PC-9 (cell line): ENCODE results near the gene MYBPH. TPM values are rescaled to one million over a fixed set of nuclear protein-coding genes. Genes with fewer than 3 reads are reported as not detected.

Source experiments
- BruUV-seq: library from RNA; stranded (reverse); fragments of 400-500 nt; replicated peaks from 2 replicates; lab custom pipeline; 2021; lab: Mats Ljungman, UMichigan
- CTCF ChIA-PET: fragments of 300-600 bp; sonication (Branson Sonifier 250); formaldehyde crosslinking; loops from one replicate; lab custom pipeline; 2022; ENCODE audit warnings: antibody characterized with exemption; lab: Charles Lee
- POLR2A ChIA-PET: fragments of 300-600 bp; sonication (Branson Sonifier 250); formaldehyde crosslinking; loops from one replicate; lab custom pipeline; 2022; ENCODE audit warnings: antibody characterized with exemption; ENCODE audit not compliant: unreplicated experiment; lab: Charles Lee
- DNase-seq, 2 experiments: peaks; one replicate each; pipeline versions ENCODE4 v3.0.0 to v3.0.0-alpha.2; 2015 to 2022; ENCODE audit warnings: mixed read lengths in 1 of 2
- H2AFZ ChIP-seq: fragments of 200-600 bp; sonication (generic); 2 replicates; pipeline ENCODE4 v1.8.1; 2017; ENCODE audit warnings: antibody characterized with exemption
- H3F3A ChIP-seq: fragments of 200-600 bp; sonication (generic); 2 replicates; pipeline ENCODE4 v1.8.1; 2017; ENCODE audit warnings: antibody characterized with exemption, mild to moderate bottlenecking, low read depth; ENCODE audit not compliant: insufficient read depth
- H3K27ac ChIP-seq: fragments of 200-600 bp; sonication (generic); 2 replicates; pipeline ENCODE4 v1.6.1; 2016; ENCODE audit warnings: mixed run types
- H3K27me3 ChIP-seq: fragments of 200-600 bp; sonication (generic); 2 replicates; pipeline ENCODE4 v1.6.1; 2016; ENCODE audit warnings: low read depth, mixed run types; ENCODE audit not compliant: insufficient read depth
- H3K36me3 ChIP-seq: fragments of 200-600 bp; sonication (generic); 2 replicates; pipeline ENCODE4 v1.6.1; 2016; ENCODE audit warnings: low read depth, mixed run types
- H3K4me1 ChIP-seq: fragments of 200-600 bp; sonication (generic); replicated peaks from 2 replicates; pipeline ENCODE4 v1.6.1; 2016; ENCODE audit warnings: mixed run types; ENCODE audit not compliant: insufficient read depth
- H3K4me2 ChIP-seq: fragments of 200-600 bp; sonication (generic); 2 replicates; pipeline ENCODE4 v1.6.1; 2017; ENCODE audit warnings: mixed run types
- H3K4me3 ChIP-seq: fragments of 200-600 bp; sonication (generic); 2 replicates; pipeline ENCODE4 v1.6.1; 2016; ENCODE audit warnings: mixed run types
- H3K79me2 ChIP-seq: fragments of 200-600 bp; sonication (generic); 2 replicates; pipeline ENCODE4 v1.6.1; 2017; ENCODE audit warnings: low read depth, mixed run types
- H3K9me2 ChIP-seq: fragments of 200-600 bp; sonication (generic); 2 replicates; pipeline ENCODE4 v1.8.1; 2017; ENCODE audit warnings: mild to moderate bottlenecking; ENCODE audit not compliant: insufficient read depth
- H3K9me3 ChIP-seq: fragments of 200-600 bp; sonication (generic); 2 replicates; pipeline ENCODE4 v1.8.1; 2016; ENCODE audit warnings: low read depth; ENCODE audit not compliant: insufficient read depth
- H4K20me1 ChIP-seq: fragments of 200-600 bp; sonication (generic); 2 replicates; pipeline ENCODE4 v1.8.1; 2017; ENCODE audit not compliant: insufficient read depth
- EZH2 ChIP-seq: fragments of 200-600 bp; sonication (generic); IDR thresholded peaks from 2 replicates; pipeline ENCODE4 v1.8.0; 2017; ENCODE audit warnings: antibody characterized with exemption, low read depth
- intact Hi-C: fragments of 100-400 bp; cut with micrococcal nuclease; formaldehyde crosslinking; loops from one replicate; pipeline ENCODE4 v1.10.0; 2022; ENCODE audit not compliant: unreplicated experiment
- total RNA-seq: library from RNA; stranded (reverse); gene quantifications from 2 replicates; pipeline ENCODE4 v1.2.3, GENCODE V29; 2021
- TF ChIP-seq, protein P1 (sequence below): fragments of 200-600 bp; sonication (generic); conservative IDR thresholded peaks from 2 replicates; pipeline ENCODE4 v1.6.1; 2017; ENCODE audit warnings: mixed run types, antibody characterized with exemption, mild to moderate bottlenecking, moderate library complexity

MYBPH gene
- total RNA-seq, 1 experiment from 2014 or later = not detected

- no peak for DNase-seq
- Histone ChIP-seq H3K4me2 (no peak overlapping the region), H3K9me3 (no peaks in the 10 kb centered on the region), H3K4me3 (no peak overlapping the region), H2AFZ (no peak overlapping the region), H3K27ac (no peak overlapping the region), H4K20me1 (no peaks in the 10 kb centered on the region), H3K27me3 (no peaks in the 10 kb centered on the region), H3F3A (no peaks in the 10 kb centered on the region), H3K9me2 (no peaks in the 10 kb centered on the region), H3K79me2 (no peaks in the 10 kb centered on the region), H3K4me1 (0 out of 2 replicates have a peak, but pooled peaks cover 2% of the 10 kb centered on the region), H3K36me3 (no peaks in the 10 kb centered on the region)
- ChIA-PET CTCF (no interaction called here), POLR2A (no interaction called here)
- no TSS peak for BruUV-seq
- no peak for TF ChIP-seq EZH2
- intact Hi-C loops = no loop called here
Measured at GRCh38 chr1:203207751-203208150, 32.1 kb upstream of the MYBPH start.

DNA sequence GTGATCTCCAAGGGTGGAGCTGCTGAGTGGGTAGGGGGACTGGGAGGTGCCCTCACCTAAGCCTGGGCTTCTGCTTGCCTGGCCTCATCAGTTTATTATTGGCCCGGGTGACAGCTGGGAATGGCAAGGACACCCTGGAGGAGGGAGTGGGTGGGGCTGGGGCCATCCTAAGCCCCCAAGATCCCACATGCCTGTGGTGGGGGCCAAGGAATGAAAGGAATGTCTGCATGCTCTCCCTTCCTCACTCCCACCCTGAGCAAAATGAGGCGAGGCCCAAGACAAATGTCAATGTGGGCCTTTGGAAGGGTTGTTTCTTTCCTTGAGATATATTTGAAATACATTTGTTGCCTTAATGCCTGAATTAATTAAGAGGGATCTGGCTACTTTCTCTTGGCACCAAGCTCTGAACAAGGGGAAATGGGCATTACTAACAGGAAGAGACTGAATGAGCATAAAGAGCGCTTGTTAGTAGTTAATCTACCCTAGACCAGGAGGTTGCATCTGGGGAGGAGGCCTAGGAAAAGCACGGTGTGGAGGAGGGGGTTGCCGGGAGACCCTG, 30.6 kb upstream of the MYBPH start:
- no peaks in the 10 kb centered on the region for H3K36me3 ChIP-seq
- no peaks in the 10 kb centered on the region for H3K9me3 ChIP-seq
- no peaks in the 10 kb centered on the region for H4K20me1 ChIP-seq
- H3K79me2 ChIP-seq = no peaks in the 10 kb centered on the region
- no peak overlapping the region for H3K27ac ChIP-seq
- H3K27me3 ChIP-seq = no peaks in the 10 kb centered on the region
- no peak overlapping the region for H2AFZ ChIP-seq
- no TSS peak for BruUV-seq
- no peak for TF ChIP-seq EZH2
- TF ChIP-seq, protein P1, sequence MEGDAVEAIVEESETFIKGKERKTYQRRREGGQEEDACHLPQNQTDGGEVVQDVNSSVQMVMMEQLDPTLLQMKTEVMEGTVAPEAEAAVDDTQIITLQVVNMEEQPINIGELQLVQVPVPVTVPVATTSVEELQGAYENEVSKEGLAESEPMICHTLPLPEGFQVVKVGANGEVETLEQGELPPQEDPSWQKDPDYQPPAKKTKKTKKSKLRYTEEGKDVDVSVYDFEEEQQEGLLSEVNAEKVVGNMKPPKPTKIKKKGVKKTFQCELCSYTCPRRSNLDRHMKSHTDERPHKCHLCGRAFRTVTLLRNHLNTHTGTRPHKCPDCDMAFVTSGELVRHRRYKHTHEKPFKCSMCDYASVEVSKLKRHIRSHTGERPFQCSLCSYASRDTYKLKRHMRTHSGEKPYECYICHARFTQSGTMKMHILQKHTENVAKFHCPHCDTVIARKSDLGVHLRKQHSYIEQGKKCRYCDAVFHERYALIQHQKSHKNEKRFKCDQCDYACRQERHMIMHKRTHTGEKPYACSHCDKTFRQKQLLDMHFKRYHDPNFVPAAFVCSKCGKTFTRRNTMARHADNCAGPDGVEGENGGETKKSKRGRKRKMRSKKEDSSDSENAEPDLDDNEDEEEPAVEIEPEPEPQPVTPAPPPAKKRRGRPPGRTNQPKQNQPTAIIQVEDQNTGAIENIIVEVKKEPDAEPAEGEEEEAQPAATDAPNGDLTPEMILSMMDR = no peak
- CTCF ChIA-PET = no interaction called here
- H3K9me2 ChIP-seq = no peaks in the 10 kb centered on the region
- H3F3A ChIP-seq = no peaks in the 10 kb centered on the region
- POLR2A ChIA-PET = interaction anchor here (0.6 kb wide), 1 partner anchor 100 kb away, joined by 3 read pairs; no protein-coding TSS in a partner anchor
- 0 out of 2 replicates have a peak, but pooled peaks cover 3% of the 10 kb centered on the region for H3K4me1 ChIP-seq
- H3K4me2 ChIP-seq = no peak overlapping the region
- H3K4me3 ChIP-seq = no peak overlapping the region
- intact Hi-C loops = no loop called here
- no peak for DNase-seq

- H3K27ac ChIP-seq = no peak overlapping the region
- no peaks in the 10 kb centered on the region for H3F3A ChIP-seq
- H4K20me1 ChIP-seq = no peaks in the 10 kb centered on the region
- ChIA-PET CTCF (no interaction called here), POLR2A (no interaction called here)
- TF ChIP-seq, protein P1 = no peak
- TF ChIP-seq EZH2 = no peak
- no peaks in the 10 kb centered on the region for H3K9me2 ChIP-seq
- DNase-seq = no peak
- H3K4me1 ChIP-seq = 0 out of 2 replicates have a peak, but pooled peaks cover 3% of the 10 kb centered on the region
- no peaks in the 10 kb centered on the region for H3K79me2 ChIP-seq
- no peaks in the 10 kb centered on the region for H3K36me3 ChIP-seq
- no peak overlapping the region for H3K4me3 ChIP-seq
- H3K27me3 ChIP-seq = no peaks in the 10 kb centered on the region
- H3K4me2 ChIP-seq = no peak overlapping the region
- H2AFZ ChIP-seq = no peak overlapping the region
- intact Hi-C loops = no loop called here
- no peaks in the 10 kb centered on the region for H3K9me3 ChIP-seq
- BruUV-seq = no TSS peak
Measured at GRCh38 chr1:203204756-203205155, 29.1 kb upstream of the MYBPH start.
